Esophagus muscularis mucosa (tissue), 4 donors: ENCODE results near the gene MAP3K19. TPM values are rescaled to one million over a fixed set of nuclear protein-coding genes. Genes with fewer than 3 reads are reported as not detected.

Source experiments
- DNase-seq: peaks from one replicate; pipeline ENCODE4 v3.0.0-alpha.2; 2017; ENCODE audit errors: extremely low spot score
- H3K27ac ChIP-seq, 4 donors: fragments of 200-600 bp; sonication (generic); replicated peaks in 1 of 4; 1 replicate in 3 of 4; 2 replicates in 1 of 4; pipeline ENCODE4 v1.5.1; 2016 to 2019; ENCODE audit warnings: mild to moderate bottlenecking in 1 of 4
- H3K27me3 ChIP-seq, 4 donors: fragments of 200-600 bp; sonication (generic); one replicate each; pipeline versions ENCODE4 v1.5.1 to v1.6.0; 2016 to 2019
- H3K36me3 ChIP-seq, 4 donors: fragments of 200-600 bp; sonication (generic); one replicate each; pipeline ENCODE4 v1.5.1; 2016 to 2019
- H3K4me1 ChIP-seq, 4 donors: fragments of 200-600 bp; sonication (generic); one replicate each; pipeline ENCODE4 v1.5.1; 2016 to 2019
- H3K4me3 ChIP-seq, 4 donors: fragments of 200-600 bp; sonication (generic); 1 replicate in 2 of 4; 2 replicates in 2 of 4; pipeline ENCODE4 v1.5.1; 2016 to 2019; ENCODE audit warnings: mild to moderate bottlenecking in 4 of 4, moderate library complexity in 1 of 4
- H3K9me3 ChIP-seq, 4 donors: fragments of 200-600 bp; sonication (generic); 1 replicate in 3 of 4; 2 replicates in 1 of 4; pipeline ENCODE4 v1.5.1; 2016 to 2019
- CTCF ChIP-seq, 3 experiments: fragments of 200-600 bp in 2 of 3; fragments of 450-650 bp in 1 of 3; sonication (generic) in 2 of 3; IDR thresholded peaks; one replicate each; pipeline ENCODE4 v1.5.1; 2017 to 2019; ENCODE audit warnings: antibody characterized with exemption in 3 of 3, mild to moderate bottlenecking in 2 of 3, moderate library complexity in 1 of 3
- EP300 ChIP-seq: sonication (generic); formaldehyde crosslinking; IDR thresholded peaks from one replicate; pipeline ENCODE4 v1.6.1; 2017; ENCODE audit warnings: antibody characterized with exemption
- POLR2A ChIP-seq: fragments of 450-650 bp; IDR thresholded peaks from one replicate; pipeline ENCODE4 v1.6.1; 2017; ENCODE audit warnings: antibody characterized with exemption, moderate library complexity, mild to moderate bottlenecking, low read depth
- POLR2AphosphoS5 ChIP-seq, 2 donors: sonication (generic); formaldehyde crosslinking; IDR thresholded peaks; one replicate each; pipeline ENCODE4 v1.6.1; 2017; ENCODE audit warnings: antibody characterized with exemption in 2 of 2
- WGBS: methylation state at CpG from one replicate; pipeline ENCODE4 v1.1.5; 2018; 5-methylcytosine and 5-hydroxymethylcytosine counted together
- intact Hi-C: fragments of 100-400 bp; cut with DNase I; formaldehyde crosslinking; loops from one replicate; pipeline ENCODE4 v1.15.1; 2023
- total RNA-seq, 4 donors: library from RNA; depleted of rRNA; stranded (reverse); fragments of >200 nt; gene quantifications; one replicate each; pipeline versions ENCODE4 v1.1.0 to v1.2.1, GENCODE V29; 2016

MAP3K19 gene
- total RNA-seq, 4 donors from 2014 or later = not detected

- Histone ChIP-seq H3K36me3 (no peaks in the 10 kb centered on the region), H3K27ac (peak within 1 kb of the TSS; percentile 92 to 96 (median 93)), H3K9me3 (no peaks in the 10 kb centered on the region), H3K27me3 (no peaks in the 10 kb centered on the region), H3K4me1 (peaks cover 36 to 51% (median 45%) of the 10 kb centered on the region in 4 donors), H3K4me3 (peak within 1 kb of the TSS; percentile 80 to 90 (median 84))
- intact Hi-C loops = no loop called here
- DNase-seq = peak; percentile 97
- WGBS = under 1% methylated on average over 45 of the region's 45 CpGs
- TF ChIP-seq POLR2A (peak; percentile 31), CTCF (IDR thresholded peaks at IDR 0.05) (no peak), POLR2AphosphoS5 (IDR thresholded peaks at IDR 0.05) (peak; percentile 77 to 86), EP300 (no peak)
These were observed 5.0 kb upstream of the MAP3K19 start, which contains the start of gene RAB3GAP1 for GRCh38 chr2:135052042-135052876. Gene RAB3GAP1 (plus strand): TSS chr2:135052292. CDS start chr2:135052308, 16 bp downstream.

GRCh38 chr2:135050684-135051083, 3.4 kb upstream of the MAP3K19 start:
- intact Hi-C loops = no loop called here
- no peak overlapping the region for H3K4me3 ChIP-seq
- DNase-seq = no peak
- no peak overlapping the region for H3K27ac ChIP-seq
- TF ChIP-seq EP300 = no peak
- TF ChIP-seq POLR2AphosphoS5 (IDR thresholded peaks at IDR 0.05) = no peak
- no peak for TF ChIP-seq CTCF (IDR thresholded peaks at IDR 0.05)
- no peak for TF ChIP-seq POLR2A
- H3K27me3 ChIP-seq = no peaks in the 10 kb centered on the region
- H3K36me3 ChIP-seq = no peaks in the 10 kb centered on the region
- WGBS = 97% methylated on average over 6 of the region's 6 CpGs
- no peaks in the 10 kb centered on the region for H3K9me3 ChIP-seq
- peaks cover 26 to 36% (median 31%) of the 10 kb centered on the region in 4 donors for H3K4me1 ChIP-seq

- H3K9me3 ChIP-seq = no peaks in the 10 kb centered on the region
- 87% methylated on average over 3 of the region's 3 CpGs for WGBS
These were observed 2.9 kb upstream of the MAP3K19 start for GRCh38 chr2:135050132-135050531.

GRCh38 chr2:135048122-135048521, 875 bp upstream of the MAP3K19 start:
- H3K27ac ChIP-seq = no peak overlapping the region
- 71% methylated on average over 6 of the region's 6 CpGs for WGBS

More at GRCh38 chr2:135050132-135050531, 2.9 kb upstream of the MAP3K19 start:
- H3K4me1 ChIP-seq = peaks cover 26 to 30% (median 26%) of the 10 kb centered on the region in 4 donors
- no peak overlapping the region for H3K27ac ChIP-seq
- intact Hi-C loops = no loop called here
- TF ChIP-seq POLR2A = no peak
- TF ChIP-seq POLR2AphosphoS5 (IDR thresholded peaks at IDR 0.05) = no peak
- no peak for TF ChIP-seq EP300
- no peak for TF ChIP-seq CTCF (IDR thresholded peaks at IDR 0.05)
- no peaks in the 10 kb centered on the region for H3K36me3 ChIP-seq
- DNase-seq = no peak
- H3K27me3 ChIP-seq = no peaks in the 10 kb centered on the region
- no peak overlapping the region for H3K4me3 ChIP-seq

More at GRCh38 chr2:135048122-135048521, 875 bp upstream of the MAP3K19 start:
- Histone ChIP-seq H3K4me1 (peaks cover 6 to 11% (median 9%) of the 10 kb centered on the region in 4 donors), H3K27me3 (no peaks in the 10 kb centered on the region), H3K36me3 (no peaks in the 10 kb centered on the region), H3K4me3 (no peak overlapping the region), H3K9me3 (no peaks in the 10 kb centered on the region)
- intact Hi-C loops = no loop called here
- DNase-seq = no peak
- TF ChIP-seq POLR2A (no peak), CTCF (IDR thresholded peaks at IDR 0.05) (no peak), EP300 (no peak), POLR2AphosphoS5 (IDR thresholded peaks at IDR 0.05) (no peak)
